Measurements from ENCODE around the gene ANGPTL1. TPM values are rescaled to one million over a fixed set of nuclear protein-coding genes. Genes with fewer than 3 reads are reported as not detected.

Gene ANGPTL1
- total and polyA plus RNA-seq, 2 experiments from 2014 or later: 0.58 TPM; not detected in 1

GRCh38 chr1:178901482-178902125, 30.7 kb upstream of the ANGPTL1 start:
- H3K4me1 ChIP-seq (ENCODE audit: insufficient read depth): no peaks in the 10 kb centered on the region; the same call in 1 of the 2 replicates
- Mint-ChIP-seq H3K36me3 (ENCODE audit: low read depth) (peaks cover 26% of the 10 kb centered on the region), H3K27me3 (ENCODE audit: insufficient read depth, low read depth, poor library complexity) (no peaks in the 10 kb centered on the region), H3K9me3 (no peaks in the 10 kb centered on the region; the same call in 2 of the 3 replicates), H3K4me1 (no peaks in the 10 kb centered on the region; the same call in 2 of the 3 replicates), H3K27ac (no peak overlapping the region), H3K4me3 (no peak overlapping the region)
- H3K27me3 ChIP-seq (ENCODE audit: insufficient read depth): no peaks in the 10 kb centered on the region
- ATAC-seq (no peak), DNase-seq (ENCODE audit: low spot score) (no peak)
- H3K79me2 ChIP-seq (replicated peaks; ENCODE audit: insufficient read depth): no peaks in the 10 kb centered on the region
- H4K20me1 ChIP-seq (replicated peaks; ENCODE audit: insufficient read depth): no peaks in the 10 kb centered on the region
- no peaks in the 10 kb centered on the region for H3K9me2 ChIP-seq (ENCODE audit: insufficient read depth)
- no peak overlapping the region for H2AFZ ChIP-seq
- H3K4me2 ChIP-seq: no peak overlapping the region
- H3K27ac ChIP-seq (ENCODE audit: low read depth): no peak overlapping the region
- no peak for TF ChIP-seq NANOG (IDR thresholded peaks at IDR 0.05; ENCODE audit: borderline replicate concordance)
- TF ChIP-seq JUNB (IDR thresholded peaks at IDR 0.05; ENCODE audit: unreplicated experiment): no peak
- TF ChIP-seq EZH2 (IDR thresholded peaks at IDR 0.05; ENCODE audit: low read depth, unreplicated experiment): no peak
- no peak for TF ChIP-seq ZNF331 (CRISPR knock-in tag; IDR thresholded peaks at IDR 0.05; ENCODE audit: low read depth)
- TF ChIP-seq CREB1 (CRISPR knock-in tag; IDR thresholded peaks at IDR 0.05; ENCODE audit: low read depth): no peak
- no peak for TF ChIP-seq ETS1 (IDR thresholded peaks at IDR 0.05)
- TF ChIP-seq REST (IDR thresholded peaks at IDR 0.05; ENCODE audit: unreplicated experiment): no peak
- TF ChIP-seq ZNF462 (CRISPR knock-in tag; IDR thresholded peaks at IDR 0.05): no peak
- TF ChIP-seq STAT1 (IDR thresholded peaks at IDR 0.05; ENCODE audit: unreplicated experiment): no peak
- TF ChIP-seq POLR2AphosphoS5 (IDR thresholded peaks at IDR 0.05; ENCODE audit: low read depth): no peak
- no peak for TF ChIP-seq EZH2phosphoT487 (IDR thresholded peaks at IDR 0.05; ENCODE audit: unreplicated experiment)
- no peak overlapping the region for H3K4me3 ChIP-seq
- H3K36me3 ChIP-seq (ENCODE audit: insufficient read depth): no peaks in the 10 kb centered on the region; the same call in none of the 2 replicates
- no peaks in the 10 kb centered on the region for H3F3A ChIP-seq (replicated peaks; ENCODE audit: low read depth)

All from GM23338 (cell line).